GM18873 (cell line): ENCODE measurements around the gene TBC1D14.

ENCODE experiments used
- ATAC-seq: cut with Tn5 transposase; IDR thresholded peaks from one replicate; pipeline ENCODE4 v1.9.1; 2021; ENCODE audit warnings: mild to moderate bottlenecking, moderate library complexity, moderate number of reproducible peaks; ENCODE audit not compliant: unreplicated experiment, low FRiP score

Gene TBC1D14

GRCh38 chr4:6991771-6992557 is 82.3 kb downstream of the TBC1D14 start:
- no peak for ATAC-seq

- no peak for ATAC-seq
These were observed 83.4 kb downstream of the TBC1D14 start for GRCh38 chr4:6992728-6993677.

DNA sequence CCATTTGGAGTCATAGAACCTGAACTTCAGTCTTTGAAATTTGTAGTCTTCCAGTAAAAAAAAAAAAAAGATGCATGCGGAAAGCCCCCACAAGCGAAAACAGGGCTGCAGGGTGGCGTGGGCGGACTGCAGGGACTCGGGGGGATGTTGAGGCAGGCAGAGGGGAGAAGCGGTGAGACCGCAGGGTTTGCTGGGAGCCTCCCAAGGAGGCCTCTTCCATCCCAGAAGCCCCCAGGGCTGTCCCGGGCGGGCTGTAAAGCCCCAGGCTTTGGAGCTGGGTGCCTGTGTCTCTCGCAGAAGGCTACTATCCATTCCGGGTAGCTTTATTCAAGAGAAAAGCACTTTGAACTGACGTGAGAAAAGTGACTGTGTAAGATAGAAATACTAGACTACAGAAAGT is 86.9 kb downstream of the TBC1D14 start:
- ATAC-seq = no peak

DNA sequence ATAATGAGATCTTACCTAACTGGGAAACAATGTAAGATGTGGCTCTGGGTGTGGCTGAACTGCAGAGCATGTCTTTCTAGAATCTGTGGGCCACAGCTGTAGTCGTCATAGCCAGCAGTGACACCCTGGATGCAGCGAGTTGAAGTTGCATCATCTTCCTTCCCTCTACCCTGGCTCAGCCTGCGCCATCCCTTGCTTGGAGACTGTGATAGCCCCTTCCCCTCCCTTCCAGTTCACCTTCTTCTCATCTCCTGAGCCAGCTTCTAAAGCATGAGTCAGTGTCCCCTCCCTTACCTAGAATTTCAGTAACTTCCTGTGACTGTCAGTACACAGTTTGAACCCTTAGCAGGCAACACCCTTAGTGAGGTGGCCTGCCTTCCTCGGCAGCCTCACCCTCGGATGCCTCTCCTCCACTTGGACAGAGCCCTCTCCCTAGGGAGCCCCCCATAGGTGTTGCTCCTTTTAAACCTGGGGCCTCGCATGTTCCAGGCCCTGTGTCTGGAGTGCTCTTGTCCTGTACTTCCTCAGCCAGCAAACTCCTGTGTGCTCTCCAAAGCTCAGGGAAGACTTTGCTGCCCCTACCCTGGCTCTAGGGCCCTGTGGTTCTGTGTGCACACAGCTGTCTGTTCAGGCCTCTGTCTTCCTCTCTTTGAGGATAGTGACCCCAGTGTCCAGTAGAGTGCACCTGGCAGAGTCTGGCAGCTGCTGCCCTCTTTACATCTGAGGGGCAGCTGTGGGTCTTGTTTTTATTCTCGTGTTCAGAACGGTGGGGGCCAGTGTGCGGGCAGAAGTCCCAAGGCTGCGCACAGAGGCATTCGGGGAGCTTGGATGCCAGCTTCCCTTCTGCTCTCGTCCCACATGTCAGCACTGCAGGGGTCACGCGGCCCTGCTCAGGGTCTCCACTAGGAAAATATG is 89.8 kb downstream of the TBC1D14 start:
- no peak for ATAC-seq

GRCh38 chr4:7000421-7001176 is 91.0 kb downstream of the TBC1D14 start:
- ATAC-seq = no peak

GRCh38 chr4:7001271-7001670 is 91.6 kb downstream of the TBC1D14 start:
- no peak for ATAC-seq

DNA sequence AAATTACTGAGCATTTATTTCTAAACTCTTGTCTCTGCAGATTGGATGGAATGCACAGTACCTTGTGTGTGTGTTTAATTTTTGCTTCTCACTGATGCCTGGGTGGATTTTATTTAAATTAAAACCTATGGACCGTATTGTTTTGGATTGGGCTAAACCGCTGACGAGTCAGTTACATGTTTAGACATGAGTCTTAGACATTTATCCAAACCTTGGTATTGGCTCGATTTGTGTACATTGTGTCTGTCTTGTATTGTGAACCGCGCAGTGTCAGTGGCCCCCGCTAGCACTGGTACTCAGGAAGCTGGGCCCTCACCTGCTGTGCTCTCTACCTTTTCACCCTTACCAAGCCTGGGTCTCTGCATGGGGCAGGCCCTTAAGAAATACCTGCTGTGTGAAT is 92.7 kb downstream of the TBC1D14 start:
- no peak for ATAC-seq

- no peak for ATAC-seq
These were observed 93.7 kb downstream of the TBC1D14 start for GRCh38 chr4:7003176-7003878.

- no peak for ATAC-seq
These were observed 94.2 kb downstream of the TBC1D14 start for GRCh38 chr4:7003879-7004240.

- ATAC-seq = no peak
These were observed 94.7 kb downstream of the TBC1D14 start for GRCh38 chr4:7004331-7004730.

- no peak for ATAC-seq
These were observed 95.9 kb downstream of the TBC1D14 start for GRCh38 chr4:7005571-7005970.

GRCh38 chr4:7006411-7006810 is 96.8 kb downstream of the TBC1D14 start:
- no peak for ATAC-seq

DNA sequence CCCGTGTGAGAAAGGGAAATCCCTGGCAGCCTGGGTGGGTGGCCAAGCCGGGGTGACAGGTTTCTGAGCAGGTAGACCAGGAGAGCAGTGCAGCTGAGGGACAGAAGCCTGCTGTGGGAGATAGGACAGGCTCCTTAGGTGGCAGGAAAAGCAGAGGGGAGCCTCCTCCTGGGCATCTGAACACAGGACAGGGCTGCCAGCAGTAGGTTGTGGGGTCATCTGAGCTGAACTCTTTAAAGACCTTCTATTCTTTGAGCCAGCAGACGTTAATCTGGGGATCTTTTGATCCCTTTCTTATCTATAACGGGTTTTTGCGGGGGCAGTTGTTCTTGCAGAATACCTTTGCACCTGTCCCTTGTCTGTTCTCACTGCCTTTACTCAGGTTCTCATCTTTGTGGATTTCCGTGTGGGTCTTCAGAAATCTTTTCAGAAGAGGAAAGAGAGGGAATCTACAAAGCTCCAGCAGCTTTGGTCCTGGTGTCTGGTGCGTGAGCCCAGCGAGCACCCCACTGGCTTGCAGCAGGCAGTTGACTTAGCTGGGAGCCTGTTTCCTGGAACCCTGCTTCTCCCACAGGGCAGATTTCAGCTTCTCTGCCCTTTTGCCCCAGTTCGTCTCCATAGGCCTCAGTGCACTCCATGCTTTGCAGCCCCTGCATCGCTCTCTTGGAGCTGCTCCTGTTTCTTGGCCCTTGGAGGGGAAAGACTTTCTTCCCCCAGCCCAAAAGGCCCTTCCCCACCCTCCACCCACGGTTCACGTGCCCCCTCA is 97.7 kb downstream of the TBC1D14 start:
- ATAC-seq = no peak

DNA sequence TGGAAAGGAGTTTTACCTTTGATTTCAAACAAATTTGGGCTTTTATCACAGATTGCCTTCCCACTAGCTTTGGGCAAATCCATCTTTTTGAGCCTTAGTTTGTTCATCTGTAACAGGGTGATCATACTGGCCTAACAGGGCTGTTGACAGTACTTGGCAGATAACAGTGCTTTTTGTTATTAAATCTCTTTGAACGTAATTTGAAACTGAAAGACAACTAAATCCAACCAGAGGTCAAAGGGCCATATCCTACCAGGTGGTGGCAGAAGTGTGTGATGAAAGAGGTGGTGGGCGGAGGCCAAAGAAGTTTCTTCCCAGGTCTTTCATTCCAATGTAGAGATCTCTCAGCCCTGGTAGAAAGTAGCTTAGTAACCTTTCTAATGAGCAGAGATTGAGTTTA is 98.3 kb downstream of the TBC1D14 start:
- no peak for ATAC-seq

GRCh38 chr4:7009564-7009963 is 99.9 kb downstream of the TBC1D14 start:
- no peak for ATAC-seq

- ATAC-seq = no peak
These were observed 103.5 kb downstream of the TBC1D14 start for GRCh38 chr4:7013175-7013574.

DNA sequence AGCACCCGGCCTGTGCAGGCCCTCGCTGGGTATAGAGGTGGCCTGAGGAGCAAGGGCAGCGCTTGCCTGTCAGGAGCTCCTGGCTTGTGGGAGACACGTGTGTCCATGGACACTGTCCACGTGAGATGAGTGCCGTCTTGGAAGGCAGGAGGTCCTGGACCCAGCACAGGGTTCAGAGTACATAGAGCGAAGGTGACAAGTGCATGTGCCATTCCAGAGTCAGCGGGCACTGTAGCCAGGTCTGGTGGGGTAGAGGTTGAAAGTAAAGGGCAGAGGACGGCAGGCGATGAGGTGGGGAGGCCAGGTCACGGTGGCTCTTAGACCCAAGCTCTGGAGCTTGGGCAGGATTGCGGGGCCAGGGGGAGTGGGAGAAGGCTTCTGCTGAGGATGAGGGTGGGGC is 105.2 kb downstream of the TBC1D14 start:
- no peak for ATAC-seq

DNA sequence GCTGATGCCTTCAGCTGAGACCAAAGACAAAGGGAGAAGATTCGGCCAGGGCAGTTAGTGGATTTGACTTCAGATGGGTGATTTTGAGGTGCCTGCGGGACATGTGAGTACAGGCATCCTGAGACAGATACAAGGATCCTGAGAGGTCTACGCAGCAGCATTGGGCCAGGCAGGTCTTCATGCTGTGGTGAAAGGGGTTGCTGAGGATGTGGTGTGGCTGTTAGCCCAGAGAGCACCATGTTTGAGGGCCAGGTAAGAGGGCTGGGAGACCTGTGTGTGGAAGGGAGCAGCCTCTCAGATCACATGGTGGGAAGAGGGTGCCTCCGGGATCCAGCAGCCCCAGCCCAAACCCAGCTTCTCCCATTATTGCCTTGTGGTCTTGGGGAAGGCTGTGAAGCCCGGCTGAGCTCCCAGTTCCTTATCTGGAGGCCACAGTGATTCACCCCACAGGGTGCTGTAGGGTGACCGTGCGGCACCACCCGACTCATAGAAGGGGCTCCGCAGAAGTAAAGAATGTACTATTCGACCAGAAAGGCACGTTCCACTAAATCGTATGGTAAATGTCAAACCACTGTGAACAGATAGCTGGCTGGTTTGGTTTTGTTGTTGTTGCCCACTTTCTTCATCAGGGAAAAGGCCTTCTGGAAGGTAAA is 105.9 kb downstream of the TBC1D14 start:
- ATAC-seq = no peak
